Activated T-helper 9 cell treated with anti-CD3 and anti-CD28 coated beads, Interleukin-2, amount 50 U/mL, for 16 hours (primary cell): Measurements from ENCODE around the gene PCMTD2.

Source experiments
- DNase-seq: peaks from one replicate; pipeline ENCODE4 v3.0.0-alpha.2; 2020; ENCODE audit warnings: low read depth

Gene PCMTD2

GRCh38 chr20:64255361-64256281 lies at the start of gene PCMTD2:
Gene PCMTD2, plus strand, starts transcription at chr20:64255748. Its CDS starts 4,218 bp downstream, at chr20:64259966.
- DNase-seq = peak; percentile 81

- no peak for DNase-seq
Measured at GRCh38 chr20:64206614-64207013, 48.9 kb upstream of the PCMTD2 start.

GRCh38 chr20:64207641-64208590 lies 47.6 kb upstream of the PCMTD2 start:
- DNase-seq = no peak

GRCh38 chr20:64209148-64209547 lies 46.4 kb upstream of the PCMTD2 start:
- DNase-seq = no peak

GRCh38 chr20:64210656-64211369 lies 44.7 kb upstream of the PCMTD2 start:
- DNase-seq = no peak

GRCh38 chr20:64211874-64212658 lies 43.5 kb upstream of the PCMTD2 start:
- no peak for DNase-seq

GRCh38 chr20:64212755-64213154 lies 42.8 kb upstream of the PCMTD2 start:
- no peak for DNase-seq

GRCh38 chr20:64214113-64214512 lies 41.4 kb upstream of the PCMTD2 start:
- DNase-seq = no peak

GRCh38 chr20:64214952-64215351 lies 40.6 kb upstream of the PCMTD2 start:
- no peak for DNase-seq

GRCh38 chr20:64216036-64216435 lies 39.5 kb upstream of the PCMTD2 start:
- no peak for DNase-seq

GRCh38 chr20:64216910-64217309 lies 38.6 kb upstream of the PCMTD2 start:
- DNase-seq = no peak

- no peak for DNase-seq
Measured at GRCh38 chr20:64217539-64218221, 37.9 kb upstream of the PCMTD2 start.

- no peak for DNase-seq
Measured at GRCh38 chr20:64219202-64219601, 36.3 kb upstream of the PCMTD2 start.

GRCh38 chr20:64219730-64220129 lies 35.8 kb upstream of the PCMTD2 start:
- no peak for DNase-seq

- no peak for DNase-seq
Measured at GRCh38 chr20:64220420-64220819, 35.1 kb upstream of the PCMTD2 start.

- DNase-seq = no peak
Measured at GRCh38 chr20:64220891-64221527, 34.5 kb upstream of the PCMTD2 start.

GRCh38 chr20:64222291-64222735 lies 33.2 kb upstream of the PCMTD2 start:
- no peak for DNase-seq

- no peak for DNase-seq
Measured at GRCh38 chr20:64222851-64223525, 32.6 kb upstream of the PCMTD2 start.

GRCh38 chr20:64223526-64224067 lies 32.0 kb upstream of the PCMTD2 start:
- DNase-seq = no peak
